Lower leg skin (tissue), 3 donors: ENCODE data around the gene SF3A1.

ENCODE experiments used
- POLR2A ChIP-seq, 2 donors: fragments of 450-650 bp; IDR thresholded peaks; one replicate each; pipeline ENCODE4 v1.6.1; 2016 to 2017; ENCODE audit warnings: antibody characterized with exemption in 2 of 2, mild to moderate bottlenecking in 1 of 2, moderate library complexity in 1 of 2
- TF ChIP-seq, protein P1 (sequence below), 3 donors: fragments of 450-650 bp; IDR thresholded peaks; one replicate each; pipeline ENCODE4 v1.5.1; 2016; ENCODE audit warnings: antibody characterized with exemption in 3 of 3, mild to moderate bottlenecking in 3 of 3, moderate library complexity in 2 of 3

GRCh38 chr22:30380011-30380410 lies 23.3 kb upstream of the SF3A1 start:
- TF ChIP-seq, protein P1, sequence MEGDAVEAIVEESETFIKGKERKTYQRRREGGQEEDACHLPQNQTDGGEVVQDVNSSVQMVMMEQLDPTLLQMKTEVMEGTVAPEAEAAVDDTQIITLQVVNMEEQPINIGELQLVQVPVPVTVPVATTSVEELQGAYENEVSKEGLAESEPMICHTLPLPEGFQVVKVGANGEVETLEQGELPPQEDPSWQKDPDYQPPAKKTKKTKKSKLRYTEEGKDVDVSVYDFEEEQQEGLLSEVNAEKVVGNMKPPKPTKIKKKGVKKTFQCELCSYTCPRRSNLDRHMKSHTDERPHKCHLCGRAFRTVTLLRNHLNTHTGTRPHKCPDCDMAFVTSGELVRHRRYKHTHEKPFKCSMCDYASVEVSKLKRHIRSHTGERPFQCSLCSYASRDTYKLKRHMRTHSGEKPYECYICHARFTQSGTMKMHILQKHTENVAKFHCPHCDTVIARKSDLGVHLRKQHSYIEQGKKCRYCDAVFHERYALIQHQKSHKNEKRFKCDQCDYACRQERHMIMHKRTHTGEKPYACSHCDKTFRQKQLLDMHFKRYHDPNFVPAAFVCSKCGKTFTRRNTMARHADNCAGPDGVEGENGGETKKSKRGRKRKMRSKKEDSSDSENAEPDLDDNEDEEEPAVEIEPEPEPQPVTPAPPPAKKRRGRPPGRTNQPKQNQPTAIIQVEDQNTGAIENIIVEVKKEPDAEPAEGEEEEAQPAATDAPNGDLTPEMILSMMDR (IDR thresholded peaks at IDR 0.05): no peak
- no peak for TF ChIP-seq POLR2A (IDR thresholded peaks at IDR 0.05)
